HepG2 (cell line): ENCODE data around the gene METTL16. TPM values are rescaled to one million over a fixed set of nuclear protein-coding genes. Genes with fewer than 3 reads are reported as not detected.
A peak's percentile ranks its signal among the peaks of the same experiment; 100 is the strongest.

Experiments used
- AKAP8 ChIP-seq: sonication (generic); formaldehyde crosslinking; IDR thresholded peaks from 2 replicates; pipeline ENCODE4 v1.5.1; 2020; ENCODE audit warnings: mild to moderate bottlenecking, missing genetic modification reagents
- CHD2 ChIP-seq: IDR thresholded peaks from 2 replicates; pipeline ENCODE4 v1.6.1; 2011; ENCODE audit warnings: low read depth, low read length, improper control_type of control experiment
- FOSL2 ChIP-seq: sonication (generic); formaldehyde crosslinking; IDR thresholded peaks from 2 replicates; pipeline ENCODE4 v1.4.0; 2020; ENCODE audit warnings: missing genetic modification reagents
- FOXC1 ChIP-seq: sonication (generic); formaldehyde crosslinking; IDR thresholded peaks from 2 replicates; pipeline ENCODE4 v1.8.0; 2022; ENCODE audit warnings: mild to moderate bottlenecking, missing genetic modification reagents, borderline replicate concordance
- IRX3 ChIP-seq: sonication (generic); formaldehyde crosslinking; IDR thresholded peaks from 2 replicates; pipeline ENCODE4 v1.8.1; 2023; ENCODE audit warnings: mild to moderate bottlenecking, low read depth, missing genetic modification reagents, borderline replicate concordance
- MAZ ChIP-seq, 2 experiments: sonication (generic) in 1 of 2; formaldehyde crosslinking in 1 of 2; IDR thresholded peaks; 2 replicates each; pipeline versions ENCODE4 v1.5.0 to v1.6.1; 2012 to 2020; ENCODE audit warnings: low read depth in 2 of 2, mild to moderate bottlenecking in 2 of 2, borderline replicate concordance in 1 of 2, improper control_type of control experiment in 1 of 2, low read length in 1 of 2, missing genetic modification reagents in 1 of 2, moderate library complexity in 1 of 2
- MXI1 ChIP-seq: IDR thresholded peaks from 3 replicates; pipeline ENCODE4 v1.6.1; 2012; ENCODE audit warnings: low read depth, low read length, inconsistent platforms, borderline replicate concordance
- POLR2AphosphoS5 ChIP-seq: IDR thresholded peaks from 2 replicates; pipeline ENCODE4 v1.6.1; 2012; ENCODE audit warnings: low read depth, low read length
- TRIM24 ChIP-seq: sonication (generic); formaldehyde crosslinking; IDR thresholded peaks from 2 replicates; pipeline ENCODE4 v1.8.0; 2022; ENCODE audit warnings: mild to moderate bottlenecking, missing genetic modification reagents
- XBP1 ChIP-seq: sonication (generic); formaldehyde crosslinking; IDR thresholded peaks from 2 replicates; pipeline ENCODE4 v1.5.0; 2020; ENCODE audit warnings: missing genetic modification reagents
- ZNF225 ChIP-seq: sonication (generic); formaldehyde crosslinking; IDR thresholded peaks from 2 replicates; pipeline ENCODE4 v1.4.0; 2020; ENCODE audit warnings: mild to moderate bottlenecking, missing genetic modification reagents
- ZNF235 ChIP-seq: sonication (generic); formaldehyde crosslinking; IDR thresholded peaks from 2 replicates; pipeline ENCODE4 v1.8.1; 2023; ENCODE audit warnings: mild to moderate bottlenecking, missing genetic modification reagents, borderline replicate concordance
- ZNF263 ChIP-seq: sonication (generic); formaldehyde crosslinking; IDR thresholded peaks from 2 replicates; pipeline ENCODE4 v1.4.0; 2020; ENCODE audit warnings: missing genetic modification reagents
- ZNF337 ChIP-seq: sonication (generic); formaldehyde crosslinking; IDR thresholded peaks from 2 replicates; pipeline ENCODE4 v1.5.1; 2020; ENCODE audit warnings: missing genetic modification reagents, low read depth, mild to moderate bottlenecking, borderline replicate concordance
- ZNF430 ChIP-seq: sonication (generic); formaldehyde crosslinking; IDR thresholded peaks from 2 replicates; pipeline ENCODE4 v1.9.0; 2021; ENCODE audit warnings: mild to moderate bottlenecking, missing genetic modification reagents
- ZNF501 ChIP-seq: sonication (generic); formaldehyde crosslinking; IDR thresholded peaks from 2 replicates; pipeline ENCODE4 v1.5.1; 2020; ENCODE audit warnings: mild to moderate bottlenecking, moderate library complexity, missing genetic modification reagents
- ZNF724P ChIP-seq: sonication (generic); formaldehyde crosslinking; IDR thresholded peaks from 2 replicates; pipeline ENCODE4 v1.8.0; 2022; ENCODE audit warnings: missing genetic modification reagents, borderline replicate concordance
- ZNF766 ChIP-seq: sonication (generic); formaldehyde crosslinking; IDR thresholded peaks from 2 replicates; pipeline ENCODE4 v1.5.0; 2020; ENCODE audit warnings: missing genetic modification reagents, borderline replicate concordance
- ZNF790 ChIP-seq: sonication (generic); formaldehyde crosslinking; IDR thresholded peaks from 2 replicates; pipeline ENCODE4 v1.8.0; 2022; ENCODE audit warnings: missing genetic modification reagents, mild to moderate bottlenecking, borderline replicate concordance
- polyA plus RNA-seq, 8 experiments: library from polyadenylated mRNA; depleted of rRNA in 3 of 8; stranded (reverse) in 7 of 8; unstranded in 1 of 8; fragments of >200 nt; fragmentation: Illumina TruSeq in 4 of 8; extraction: Trizol in 4 of 8; gene quantifications; 2 replicates each; pipeline versions ENCODE4 v1.2.1 to v1.2.3, GENCODE V29; 2011 to 2016; ENCODE audit warnings: low read depth in 4 of 8, missing spikeins in 1 of 8, mixed read lengths in 1 of 8; ENCODE audit not compliant: insufficient read depth in 1 of 8
- total RNA-seq, 5 experiments: library from RNA; depleted of rRNA; stranded (reverse); fragments of >200 nt; fragmentation: Illumina TruSeq; extraction: Trizol; gene quantifications; 2 replicates each; pipeline ENCODE4 v1.2.3, GENCODE V29; 2016; ENCODE audit warnings: low read depth in 1 of 5
- TF ChIP-seq, protein P1 (sequence below), 2 experiments: sonication (generic) in 1 of 2; formaldehyde crosslinking in 1 of 2; IDR thresholded peaks; 2 replicates each; pipeline versions ENCODE4 v1.4.0 to v1.6.1; 2018 to 2020; ENCODE audit warnings: missing genetic modification reagents in 2 of 2, borderline replicate concordance in 1 of 2, low read depth in 1 of 2, mild to moderate bottlenecking in 1 of 2, missing biosample characterization in 1 of 2
- TF ChIP-seq, protein P2 (sequence below): IDR thresholded peaks from 2 replicates; pipeline ENCODE4 v1.6.1; 2016; ENCODE audit warnings: low read depth, missing genetic modification reagents, missing compliant biosample characterization

The METTL16 gene
- total and polyA plus RNA-seq, 2 of the 13 experiments (the other 11 are each of a cell fraction or from before 2014, with no cell fraction given): 11.6 to 18.5 TPM

DNA sequence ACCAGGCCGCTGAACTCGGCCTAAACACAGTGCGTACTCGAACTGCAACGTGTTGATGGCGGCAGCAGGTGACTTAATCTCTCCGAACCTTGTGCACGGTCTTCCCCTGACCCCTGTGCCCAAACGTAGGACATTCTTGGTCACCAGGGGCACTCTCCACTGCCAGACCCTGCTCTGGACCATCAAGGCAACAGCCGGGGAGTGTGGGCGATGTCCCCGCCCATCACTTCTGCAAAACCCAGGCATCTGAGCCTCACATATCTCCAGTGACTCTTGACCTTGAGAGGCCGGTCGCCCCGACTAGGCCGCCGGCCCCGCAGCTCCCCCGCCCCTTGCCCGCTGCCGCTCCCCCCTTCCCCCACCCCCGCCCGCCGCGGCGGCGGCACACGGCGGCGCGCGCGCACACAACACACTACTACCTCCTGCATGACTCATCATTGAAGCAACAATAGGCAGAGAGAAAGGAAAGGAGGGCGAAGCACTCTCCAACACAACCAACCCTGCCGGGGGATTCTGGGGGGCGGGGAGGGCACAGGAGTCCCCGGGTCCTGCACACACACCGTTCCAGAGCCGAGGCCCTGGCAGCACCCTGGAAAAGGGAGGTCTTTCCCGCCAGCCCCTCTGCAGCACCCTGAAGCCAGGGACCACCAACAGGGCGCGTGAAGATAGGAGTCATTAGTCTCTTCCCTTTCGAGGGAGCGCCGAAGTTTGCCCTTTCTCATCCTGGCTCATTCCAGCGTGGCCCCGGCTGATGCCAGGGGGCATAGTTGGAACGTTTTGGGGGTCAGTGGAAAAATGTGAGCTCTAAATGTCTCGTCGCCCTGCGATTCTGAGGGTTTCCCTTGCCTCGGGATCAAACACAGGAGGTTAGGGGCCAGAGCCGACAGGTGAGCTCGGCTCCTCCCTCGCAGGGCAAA lies 112.8 kb downstream of the METTL16 start (continued):
- no peak for TF ChIP-seq ZNF337 (CRISPR knock-in tag)
- no peak; the same call in none of the 2 replicates for TF ChIP-seq ZNF225 (CRISPR knock-in tag)
- 0 out of 2 replicates have a peak, but pooled peaks have one; percentile 24 for TF ChIP-seq ZNF790
- TF ChIP-seq FOXC1: 0 out of 2 replicates have a peak, but pooled peaks have one; percentile 27
- 0 out of 2 replicates have a peak, but pooled peaks have one; percentile 6 for TF ChIP-seq ZNF501 (CRISPR knock-in tag)
- TF ChIP-seq ZNF235 (CRISPR knock-in tag): peak; percentile 19; the same call in 1 of the 2 replicates
- TF ChIP-seq ZNF766 (CRISPR knock-in tag): no peak
- no peak for TF ChIP-seq ZNF430 (CRISPR knock-in tag)
- peak; percentile 51; the same call in 1 of the 2 replicates for TF ChIP-seq MAZ (IDR thresholded peaks at IDR 0.05; ENCODE audit: borderline replicate concordance, low read depth, low read length)
- TF ChIP-seq MAZ (CRISPR knock-in tag; IDR thresholded peaks at IDR 0.05; ENCODE audit: low read depth): no peak
- TF ChIP-seq MXI1: no peak
- TF ChIP-seq, protein P1, sequence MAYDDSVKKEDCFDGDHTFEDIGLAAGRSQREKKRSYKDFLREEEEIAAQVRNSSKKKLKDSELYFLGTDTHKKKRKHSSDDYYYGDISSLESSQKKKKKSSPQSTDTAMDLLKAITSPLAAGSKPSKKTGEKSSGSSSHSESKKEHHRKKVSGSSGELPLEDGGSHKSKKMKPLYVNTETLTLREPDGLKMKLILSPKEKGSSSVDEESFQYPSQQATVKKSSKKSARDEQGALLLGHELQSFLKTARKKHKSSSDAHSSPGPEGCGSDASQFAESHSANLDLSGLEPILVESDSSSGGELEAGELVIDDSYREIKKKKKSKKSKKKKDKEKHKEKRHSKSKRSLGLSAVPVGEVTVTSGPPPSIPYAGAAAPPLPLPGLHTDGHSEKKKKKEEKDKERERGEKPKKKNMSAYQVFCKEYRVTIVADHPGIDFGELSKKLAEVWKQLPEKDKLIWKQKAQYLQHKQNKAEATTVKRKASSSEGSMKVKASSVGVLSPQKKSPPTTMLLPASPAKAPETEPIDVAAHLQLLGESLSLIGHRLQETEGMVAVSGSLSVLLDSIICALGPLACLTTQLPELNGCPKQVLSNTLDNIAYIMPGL (CRISPR knock-in tag; IDR thresholded peaks at IDR 0.05; ENCODE audit: borderline replicate concordance in 1 of 2, low read depth in 1 of 2): peak in 1 of 2 experiments; percentile 55; a peak in 1 of 4 replicates
- no peak for TF ChIP-seq AKAP8 (CRISPR knock-in tag)
- peak; percentile 11; the same call in 1 of the 2 replicates for TF ChIP-seq ZNF263 (CRISPR knock-in tag)
- TF ChIP-seq XBP1: no peak
- TF ChIP-seq, protein P2, sequence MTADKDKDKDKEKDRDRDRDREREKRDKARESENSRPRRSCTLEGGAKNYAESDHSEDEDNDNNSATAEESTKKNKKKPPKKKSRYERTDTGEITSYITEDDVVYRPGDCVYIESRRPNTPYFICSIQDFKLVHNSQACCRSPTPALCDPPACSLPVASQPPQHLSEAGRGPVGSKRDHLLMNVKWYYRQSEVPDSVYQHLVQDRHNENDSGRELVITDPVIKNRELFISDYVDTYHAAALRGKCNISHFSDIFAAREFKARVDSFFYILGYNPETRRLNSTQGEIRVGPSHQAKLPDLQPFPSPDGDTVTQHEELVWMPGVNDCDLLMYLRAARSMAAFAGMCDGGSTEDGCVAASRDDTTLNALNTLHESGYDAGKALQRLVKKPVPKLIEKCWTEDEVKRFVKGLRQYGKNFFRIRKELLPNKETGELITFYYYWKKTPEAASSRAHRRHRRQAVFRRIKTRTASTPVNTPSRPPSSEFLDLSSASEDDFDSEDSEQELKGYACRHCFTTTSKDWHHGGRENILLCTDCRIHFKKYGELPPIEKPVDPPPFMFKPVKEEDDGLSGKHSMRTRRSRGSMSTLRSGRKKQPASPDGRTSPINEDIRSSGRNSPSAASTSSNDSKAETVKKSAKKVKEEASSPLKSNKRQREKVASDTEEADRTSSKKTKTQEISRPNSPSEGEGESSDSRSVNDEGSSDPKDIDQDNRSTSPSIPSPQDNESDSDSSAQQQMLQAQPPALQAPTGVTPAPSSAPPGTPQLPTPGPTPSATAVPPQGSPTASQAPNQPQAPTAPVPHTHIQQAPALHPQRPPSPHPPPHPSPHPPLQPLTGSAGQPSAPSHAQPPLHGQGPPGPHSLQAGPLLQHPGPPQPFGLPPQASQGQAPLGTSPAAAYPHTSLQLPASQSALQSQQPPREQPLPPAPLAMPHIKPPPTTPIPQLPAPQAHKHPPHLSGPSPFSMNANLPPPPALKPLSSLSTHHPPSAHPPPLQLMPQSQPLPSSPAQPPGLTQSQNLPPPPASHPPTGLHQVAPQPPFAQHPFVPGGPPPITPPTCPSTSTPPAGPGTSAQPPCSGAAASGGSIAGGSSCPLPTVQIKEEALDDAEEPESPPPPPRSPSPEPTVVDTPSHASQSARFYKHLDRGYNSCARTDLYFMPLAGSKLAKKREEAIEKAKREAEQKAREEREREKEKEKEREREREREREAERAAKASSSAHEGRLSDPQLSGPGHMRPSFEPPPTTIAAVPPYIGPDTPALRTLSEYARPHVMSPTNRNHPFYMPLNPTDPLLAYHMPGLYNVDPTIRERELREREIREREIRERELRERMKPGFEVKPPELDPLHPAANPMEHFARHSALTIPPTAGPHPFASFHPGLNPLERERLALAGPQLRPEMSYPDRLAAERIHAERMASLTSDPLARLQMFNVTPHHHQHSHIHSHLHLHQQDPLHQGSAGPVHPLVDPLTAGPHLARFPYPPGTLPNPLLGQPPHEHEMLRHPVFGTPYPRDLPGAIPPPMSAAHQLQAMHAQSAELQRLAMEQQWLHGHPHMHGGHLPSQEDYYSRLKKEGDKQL: no peak
- TF ChIP-seq ZNF724P: no peak
- no peak for TF ChIP-seq IRX3 (CRISPR knock-in tag)
- TF ChIP-seq FOSL2 (CRISPR knock-in tag): peak; percentile 91
- TF ChIP-seq TRIM24 (CRISPR knock-in tag): no peak
- TF ChIP-seq POLR2AphosphoS5: peak; percentile 48; the same call in 1 of the 2 replicates
- peak; percentile 19; the same call in 1 of the 2 replicates for TF ChIP-seq CHD2
